ENCODE data around the gene SYNDIG1.

SYNDIG1 gene

GRCh38 chr20:24575811-24576210, 106.4 kb downstream of the SYNDIG1 start:
- Histone ChIP-seq H3K9me3 (ENCODE audit: control insufficient read depth, insufficient read depth, low read length) (no peaks in the 10 kb centered on the region), H3K27ac (ENCODE audit: low read length) (no peak overlapping the region), H3K27me3 (ENCODE audit: control insufficient read depth, insufficient read depth, low read length) (no peaks in the 10 kb centered on the region), H3K4me3 (ENCODE audit: low read length) (no peak overlapping the region), H3K36me3 (ENCODE audit: control insufficient read depth, insufficient read depth, low read length) (no peaks in the 10 kb centered on the region; the same call in 1 of the 2 replicates), H3K4me1 (ENCODE audit: control insufficient read depth, insufficient read depth, low read length) (no peaks in the 10 kb centered on the region)
- DNase-seq (ENCODE audit: low read depth, low spot score): no peak
- WGBS (ENCODE audit: insufficient coverage, insufficient read length): no CpG with 5 or more reads among the region's 4 CpGs

- no CpG with 5 or more reads among the region's 11 CpGs for WGBS (ENCODE audit: insufficient coverage, insufficient read length)
Observed at GRCh38 chr20:24576447-24576846, 107.0 kb downstream of the SYNDIG1 start.

GRCh38 chr20:24577271-24577909, 108.0 kb downstream of the SYNDIG1 start:
- no CpG with 5 or more reads among the region's 10 CpGs for WGBS (ENCODE audit: insufficient coverage, insufficient read length)
- Histone ChIP-seq H3K27me3 (ENCODE audit: control insufficient read depth, insufficient read depth, low read length) (no peaks in the 10 kb centered on the region), H3K4me3 (ENCODE audit: low read length) (no peak overlapping the region), H3K9me3 (ENCODE audit: control insufficient read depth, insufficient read depth, low read length) (no peaks in the 10 kb centered on the region), H3K4me1 (ENCODE audit: control insufficient read depth, insufficient read depth, low read length) (no peaks in the 10 kb centered on the region), H3K27ac (ENCODE audit: low read length) (no peak overlapping the region), H3K36me3 (ENCODE audit: control insufficient read depth, insufficient read depth, low read length) (no peaks in the 10 kb centered on the region; the same call in 1 of the 2 replicates)
- no peak for DNase-seq (ENCODE audit: low read depth, low spot score)

More at GRCh38 chr20:24576447-24576846, 107.0 kb downstream of the SYNDIG1 start:
- DNase-seq (ENCODE audit: low read depth, low spot score): no peak
- Histone ChIP-seq H3K36me3 (ENCODE audit: control insufficient read depth, insufficient read depth, low read length) (no peaks in the 10 kb centered on the region; the same call in 1 of the 2 replicates), H3K27ac (ENCODE audit: low read length) (no peak overlapping the region), H3K4me1 (ENCODE audit: control insufficient read depth, insufficient read depth, low read length) (no peaks in the 10 kb centered on the region), H3K27me3 (ENCODE audit: control insufficient read depth, insufficient read depth, low read length) (no peaks in the 10 kb centered on the region), H3K9me3 (ENCODE audit: control insufficient read depth, insufficient read depth, low read length) (no peaks in the 10 kb centered on the region), H3K4me3 (ENCODE audit: low read length) (no peak overlapping the region)

- no CpG with 5 or more reads among the region's 19 CpGs for WGBS (ENCODE audit: insufficient coverage, insufficient read length)
Observed at GRCh38 chr20:24578567-24579415, 109.4 kb downstream of the SYNDIG1 start.

GRCh38 chr20:24579475-24579874, 110.0 kb downstream of the SYNDIG1 start:
- no peak overlapping the region for H3K27ac ChIP-seq (ENCODE audit: low read length)
- no peak for DNase-seq (ENCODE audit: low read depth, low spot score)
- H3K27me3 ChIP-seq (ENCODE audit: control insufficient read depth, insufficient read depth, low read length): no peaks in the 10 kb centered on the region
- H3K9me3 ChIP-seq (ENCODE audit: control insufficient read depth, insufficient read depth, low read length): no peaks in the 10 kb centered on the region
- no peaks in the 10 kb centered on the region; the same call in 1 of the 2 replicates for H3K36me3 ChIP-seq (ENCODE audit: control insufficient read depth, insufficient read depth, low read length)
- no peak overlapping the region for H3K4me3 ChIP-seq (ENCODE audit: low read length)
- no peaks in the 10 kb centered on the region for H3K4me1 ChIP-seq (ENCODE audit: control insufficient read depth, insufficient read depth, low read length)
- no CpG with 5 or more reads among the region's 10 CpGs for WGBS (ENCODE audit: insufficient coverage, insufficient read length)

More at GRCh38 chr20:24578567-24579415, 109.4 kb downstream of the SYNDIG1 start:
- Histone ChIP-seq H3K27me3 (ENCODE audit: control insufficient read depth, insufficient read depth, low read length) (no peaks in the 10 kb centered on the region), H3K36me3 (ENCODE audit: control insufficient read depth, insufficient read depth, low read length) (no peaks in the 10 kb centered on the region; the same call in 1 of the 2 replicates), H3K27ac (ENCODE audit: low read length) (no peak overlapping the region), H3K9me3 (ENCODE audit: control insufficient read depth, insufficient read depth, low read length) (no peaks in the 10 kb centered on the region), H3K4me3 (ENCODE audit: low read length) (no peak overlapping the region), H3K4me1 (ENCODE audit: control insufficient read depth, insufficient read depth, low read length) (no peaks in the 10 kb centered on the region)
- no peak for DNase-seq (ENCODE audit: low read depth, low spot score)

GRCh38 chr20:24580006-24580405, 110.6 kb downstream of the SYNDIG1 start:
- DNase-seq (ENCODE audit: low read depth, low spot score): no peak
- Histone ChIP-seq H3K4me3 (ENCODE audit: low read length) (no peak overlapping the region), H3K4me1 (ENCODE audit: control insufficient read depth, insufficient read depth, low read length) (no peaks in the 10 kb centered on the region), H3K36me3 (ENCODE audit: control insufficient read depth, insufficient read depth, low read length) (no peaks in the 10 kb centered on the region; the same call in 1 of the 2 replicates), H3K27ac (ENCODE audit: low read length) (no peak overlapping the region), H3K27me3 (ENCODE audit: control insufficient read depth, insufficient read depth, low read length) (no peaks in the 10 kb centered on the region), H3K9me3 (ENCODE audit: control insufficient read depth, insufficient read depth, low read length) (no peaks in the 10 kb centered on the region)
- no CpG with 5 or more reads among the region's 8 CpGs for WGBS (ENCODE audit: insufficient coverage, insufficient read length)

GRCh38 chr20:24580855-24581254, 111.4 kb downstream of the SYNDIG1 start:
- H3K36me3 ChIP-seq (ENCODE audit: control insufficient read depth, insufficient read depth, low read length): no peaks in the 10 kb centered on the region; the same call in 1 of the 2 replicates
- no peak for DNase-seq (ENCODE audit: low read depth, low spot score)
- no peaks in the 10 kb centered on the region for H3K4me1 ChIP-seq (ENCODE audit: control insufficient read depth, insufficient read depth, low read length)
- no peak overlapping the region for H3K4me3 ChIP-seq (ENCODE audit: low read length)
- no peak overlapping the region for H3K27ac ChIP-seq (ENCODE audit: low read length)
- H3K27me3 ChIP-seq (ENCODE audit: control insufficient read depth, insufficient read depth, low read length): no peaks in the 10 kb centered on the region
- no CpG with 5 or more reads among the region's 10 CpGs for WGBS (ENCODE audit: insufficient coverage, insufficient read length)
- H3K9me3 ChIP-seq (ENCODE audit: control insufficient read depth, insufficient read depth, low read length): no peaks in the 10 kb centered on the region

GRCh38 chr20:24581443-24582170, 112.2 kb downstream of the SYNDIG1 start:
- WGBS (ENCODE audit: insufficient coverage, insufficient read length): no CpG with 5 or more reads among the region's 13 CpGs

GRCh38 chr20:24582373-24583168, 113.1 kb downstream of the SYNDIG1 start:
- no peak overlapping the region for H3K4me3 ChIP-seq (ENCODE audit: low read length)
- H3K9me3 ChIP-seq (ENCODE audit: control insufficient read depth, insufficient read depth, low read length): no peaks in the 10 kb centered on the region
- WGBS (ENCODE audit: insufficient coverage, insufficient read length): no CpG with 5 or more reads among the region's 15 CpGs
- H3K27me3 ChIP-seq (ENCODE audit: control insufficient read depth, insufficient read depth, low read length): no peaks in the 10 kb centered on the region
- H3K4me1 ChIP-seq (ENCODE audit: control insufficient read depth, insufficient read depth, low read length): no peaks in the 10 kb centered on the region; the same call in 1 of the 2 replicates
- no peak overlapping the region for H3K27ac ChIP-seq (ENCODE audit: low read length)
- DNase-seq (ENCODE audit: low read depth, low spot score): no peak
- H3K36me3 ChIP-seq (ENCODE audit: control insufficient read depth, insufficient read depth, low read length): no peaks in the 10 kb centered on the region; the same call in 1 of the 2 replicates

More at GRCh38 chr20:24581443-24582170, 112.2 kb downstream of the SYNDIG1 start:
- no peaks in the 10 kb centered on the region; the same call in 1 of the 2 replicates for H3K36me3 ChIP-seq (ENCODE audit: control insufficient read depth, insufficient read depth, low read length)
- no peaks in the 10 kb centered on the region for H3K9me3 ChIP-seq (ENCODE audit: control insufficient read depth, insufficient read depth, low read length)
- no peaks in the 10 kb centered on the region for H3K4me1 ChIP-seq (ENCODE audit: control insufficient read depth, insufficient read depth, low read length)
- no peak for DNase-seq (ENCODE audit: low read depth, low spot score)
- H3K4me3 ChIP-seq (ENCODE audit: low read length): no peak overlapping the region
- no peak overlapping the region for H3K27ac ChIP-seq (ENCODE audit: low read length)
- no peaks in the 10 kb centered on the region for H3K27me3 ChIP-seq (ENCODE audit: control insufficient read depth, insufficient read depth, low read length)

Measured in iPS DF 6.9 (cell line).